A549 treated with AZD2906 at 1 μM for 4 hours (cell line): ENCODE data around the gene DUSP28. TPM values are rescaled to one million over a fixed set of nuclear protein-coding genes. Genes with fewer than 3 reads are reported as not detected.

Experiments used
- total RNA-seq: library from RNA; stranded (reverse); fragments of 200-300 nt; extraction: Qiagen RNA extraction; gene quantifications from 5 replicates; pipeline ENCODE4 v1.2.3, GENCODE V29; 2022

DUSP28 gene
- 5.4 to 8.2 TPM (median 7.6 TPM) in 5 replicates for total RNA-seq

DNA sequence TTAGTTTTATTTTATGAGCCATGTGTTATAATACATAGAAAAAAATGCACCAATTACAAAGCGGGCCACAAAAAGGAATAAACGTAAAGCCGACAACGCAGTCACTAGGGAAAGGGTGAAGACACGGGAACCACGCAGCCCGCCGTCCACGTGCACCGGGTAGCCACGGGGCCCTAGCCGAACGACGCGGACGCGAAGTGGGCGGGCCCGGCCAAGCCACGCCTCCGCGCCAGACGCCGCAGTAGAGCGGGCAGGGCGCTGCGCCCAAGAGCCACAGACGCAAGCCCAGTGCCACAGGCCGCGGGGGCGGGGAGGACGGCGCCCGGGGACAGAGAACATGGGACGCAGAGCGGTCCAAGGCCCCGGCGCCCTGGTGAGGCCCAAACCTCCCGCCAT lies at the start of gene DUSP28:
Gene DUSP28 (plus strand): TSS at position 274 of the 396 bp plus-strand sequence. CDS start 328 bp downstream, outside the sequence.

GRCh38 chr2:240557808-240558207 lies 2.3 kb upstream of the DUSP28 start, which contains the start of gene ANKMY1:
TSS of gene ANKMY1 (minus strand) at chr2:240557988. CDS start at chr2:240557335, 653 bp downstream.

DNA sequence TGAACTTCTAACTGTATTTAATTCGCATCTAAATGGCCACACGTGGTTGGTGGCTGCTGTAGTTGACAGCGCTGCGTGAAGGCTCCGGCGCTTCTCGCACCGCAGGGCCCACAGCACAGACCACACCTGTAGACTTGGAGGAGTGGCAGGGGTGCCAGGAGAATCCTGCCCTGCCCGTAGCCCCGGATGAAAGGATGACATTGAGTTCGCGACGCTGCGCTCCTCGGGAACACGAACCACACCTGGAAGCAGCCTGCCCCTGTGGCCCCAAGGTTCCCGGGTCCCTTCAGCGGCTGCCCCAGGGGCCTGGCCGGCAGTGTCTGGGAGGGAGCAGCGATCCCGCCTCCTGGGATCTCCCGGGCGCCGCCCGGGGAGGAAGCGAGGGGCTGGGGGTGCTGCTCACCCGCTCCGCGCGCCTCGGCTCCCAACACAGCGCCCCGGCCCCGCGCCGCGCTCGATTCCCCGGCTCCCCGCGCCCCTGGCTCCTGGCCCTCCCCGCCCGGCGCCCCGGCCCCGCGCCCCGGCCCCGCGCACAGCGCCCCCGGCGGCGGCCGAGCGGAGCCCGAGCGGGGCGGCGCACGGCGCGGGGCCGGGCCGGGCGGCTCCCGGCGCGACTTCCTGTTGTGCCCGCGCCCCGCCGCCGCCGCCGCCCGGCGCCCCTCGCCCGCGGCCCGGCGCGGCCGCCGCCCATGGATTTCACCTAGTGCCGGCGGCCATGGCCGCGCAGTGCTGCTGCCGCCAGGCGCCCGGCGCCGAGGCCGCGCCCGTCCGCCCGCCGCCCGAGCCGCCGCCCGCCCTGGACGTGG lies 7.9 kb downstream of the DUSP28 start, which contains the start of gene RNPEPL1:
Gene RNPEPL1 (plus strand): TSS at position 613 of the 806 bp plus-strand sequence. CDS start 103 bp downstream, at position 716.

DNA sequence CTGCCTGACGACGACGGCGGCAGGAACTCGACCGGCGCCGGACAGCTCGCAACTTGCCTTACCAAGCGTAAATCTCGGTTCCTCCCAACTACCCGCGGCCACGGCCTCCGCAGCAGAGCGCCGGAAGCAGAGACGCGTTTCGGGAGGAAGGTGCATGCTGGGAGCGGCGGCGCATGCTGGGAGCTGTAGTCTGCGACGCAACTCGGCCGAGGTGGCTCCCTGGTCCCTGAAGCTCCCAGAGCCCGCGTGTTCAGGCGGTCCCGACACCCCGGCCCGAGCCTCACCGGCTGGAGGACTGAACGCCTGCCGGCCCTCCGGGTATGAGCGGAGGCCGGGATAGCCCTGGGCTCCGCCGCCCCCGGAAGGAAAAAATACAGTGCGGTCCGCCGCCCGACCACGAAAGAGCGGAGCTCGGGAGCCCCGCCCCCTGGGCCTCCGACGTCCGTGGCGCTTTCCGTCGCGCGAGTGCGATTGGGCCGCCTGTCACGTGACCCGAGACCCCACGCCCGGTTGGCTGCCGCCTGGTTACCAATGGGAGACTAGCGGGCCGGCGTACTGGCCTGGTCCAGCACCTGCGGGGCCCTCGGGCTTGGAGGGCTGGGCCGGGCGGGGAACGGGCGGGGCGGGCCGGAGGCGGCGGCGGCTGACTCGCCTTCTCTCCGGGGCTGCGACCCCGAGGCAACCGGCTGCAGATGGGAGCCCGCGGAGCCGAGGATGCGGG lies 26.2 kb downstream of the DUSP28 start, which contains the start of gene CAPN10:
Gene CAPN10 (plus strand): TSS at position 537 of the 721 bp plus-strand sequence. CDS start 178 bp downstream, at position 715.

Other genes with a start within 250 kb of the DUSP28 start
- 183 to 261 TPM (median 244 TPM) in 5 replicates for gene GPC1, start 124.7 kb upstream of the DUSP28 start, total RNA-seq
- gene ANKMY1, start 2.4 kb upstream of the DUSP28 start, total RNA-seq: 8.5 to 10.6 TPM (median 9.9 TPM) in 5 replicates
- gene RNPEPL1, start 8.1 kb downstream of the DUSP28 start, total RNA-seq: 43.7 to 68.2 TPM (median 64.4 TPM) in 5 replicates
- gene CAPN10, start 26.4 kb downstream of the DUSP28 start, total RNA-seq: 13.5 to 26.8 TPM (median 24.5 TPM) in 5 replicates
- 0.24 to 1.1 TPM (median 0.77 TPM) in 5 replicates for gene GPR35, start 65.1 kb downstream of the DUSP28 start, total RNA-seq
- gene AQP12B, start 122.5 kb downstream of the DUSP28 start, total RNA-seq: not detected in 5 replicates
- not detected in 5 replicates for gene AQP12A, start 131.5 kb downstream of the DUSP28 start, total RNA-seq